C4-2B (cell line): ENCODE results near the gene EID2.

Experiments
- ZFX ChIP-seq: fragments of 450-650 bp; IDR thresholded peaks from 2 replicates; pipeline ENCODE4 v1.6.1; 2017
- TF ChIP-seq, protein P1 (sequence below): fragments of 450-650 bp; conservative IDR thresholded peaks from 2 replicates; pipeline ENCODE4 v1.5.1; 2017; ENCODE audit warnings: mild to moderate bottlenecking

DNA sequence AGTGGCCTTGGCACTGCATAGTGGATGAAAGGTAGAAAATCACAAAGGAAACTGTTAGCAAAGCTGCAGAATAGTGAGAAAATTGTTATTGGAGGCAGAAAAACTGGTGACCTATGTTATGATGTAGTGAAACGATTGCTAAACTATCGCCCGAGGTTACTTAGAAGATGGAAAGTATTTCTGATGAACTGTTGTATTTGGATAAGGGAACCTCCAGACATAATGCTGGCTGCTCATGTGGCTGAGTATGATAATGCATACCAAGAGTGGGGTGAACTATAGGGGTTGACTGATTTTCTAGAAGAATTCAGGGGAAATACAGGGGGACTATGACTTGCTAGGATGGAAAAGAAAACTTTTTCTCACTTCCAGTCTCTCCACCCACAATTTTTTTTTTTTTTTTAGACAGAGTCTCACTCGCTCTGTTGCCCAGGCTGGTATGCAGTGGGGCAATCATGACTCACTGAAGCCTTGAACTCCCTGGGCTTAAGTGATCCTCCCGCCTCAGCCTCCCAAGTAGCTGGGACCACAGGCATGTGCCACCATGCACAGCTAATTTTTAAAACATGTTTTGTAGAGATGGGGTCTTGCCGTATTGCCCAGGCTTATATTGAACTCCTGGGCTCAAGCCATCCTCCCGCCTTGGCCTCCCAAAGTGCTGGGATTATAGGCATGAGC, 4.4 kb upstream of the EID2 start:
- TF ChIP-seq, protein P1, sequence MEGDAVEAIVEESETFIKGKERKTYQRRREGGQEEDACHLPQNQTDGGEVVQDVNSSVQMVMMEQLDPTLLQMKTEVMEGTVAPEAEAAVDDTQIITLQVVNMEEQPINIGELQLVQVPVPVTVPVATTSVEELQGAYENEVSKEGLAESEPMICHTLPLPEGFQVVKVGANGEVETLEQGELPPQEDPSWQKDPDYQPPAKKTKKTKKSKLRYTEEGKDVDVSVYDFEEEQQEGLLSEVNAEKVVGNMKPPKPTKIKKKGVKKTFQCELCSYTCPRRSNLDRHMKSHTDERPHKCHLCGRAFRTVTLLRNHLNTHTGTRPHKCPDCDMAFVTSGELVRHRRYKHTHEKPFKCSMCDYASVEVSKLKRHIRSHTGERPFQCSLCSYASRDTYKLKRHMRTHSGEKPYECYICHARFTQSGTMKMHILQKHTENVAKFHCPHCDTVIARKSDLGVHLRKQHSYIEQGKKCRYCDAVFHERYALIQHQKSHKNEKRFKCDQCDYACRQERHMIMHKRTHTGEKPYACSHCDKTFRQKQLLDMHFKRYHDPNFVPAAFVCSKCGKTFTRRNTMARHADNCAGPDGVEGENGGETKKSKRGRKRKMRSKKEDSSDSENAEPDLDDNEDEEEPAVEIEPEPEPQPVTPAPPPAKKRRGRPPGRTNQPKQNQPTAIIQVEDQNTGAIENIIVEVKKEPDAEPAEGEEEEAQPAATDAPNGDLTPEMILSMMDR, result no peak
- no peak for TF ChIP-seq ZFX
